ENCODE results near the gene TXLNB.
A peak's percentile ranks its signal among the peaks of the same experiment; 100 is the strongest.

Gene TXLNB

DNA sequence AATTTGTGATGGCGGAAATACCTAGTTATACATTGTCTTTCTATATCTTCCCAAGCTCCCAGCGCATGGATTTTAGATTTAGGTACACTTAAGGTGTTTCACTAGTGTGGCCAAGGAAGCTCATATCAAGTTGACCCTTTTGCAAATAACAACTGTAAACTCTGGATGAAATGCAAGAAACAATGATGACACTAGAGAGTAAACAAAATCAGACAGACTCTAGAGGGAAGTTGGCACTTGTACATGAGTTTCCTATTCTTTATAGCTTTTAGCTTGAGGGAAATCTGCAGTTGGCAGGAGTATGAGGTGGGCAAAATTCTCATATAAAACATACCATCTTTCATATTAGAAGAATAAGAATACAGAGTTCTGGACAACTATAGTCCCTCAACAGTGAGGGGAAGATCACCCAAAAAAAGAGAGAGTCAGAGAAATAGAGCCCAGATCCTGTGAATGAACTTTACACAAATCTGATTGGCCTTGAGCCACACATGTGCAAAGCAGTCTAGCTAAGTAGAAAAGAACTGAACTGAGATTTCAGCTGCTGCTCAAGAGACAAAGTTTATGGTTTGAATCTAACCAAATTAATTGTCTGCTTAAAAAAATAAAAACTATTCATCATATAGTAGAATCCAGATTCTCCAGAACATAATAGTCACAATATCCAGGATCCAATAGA is 26.1 kb downstream of the TXLNB start:
- no peak overlapping the region for H3K4me3 ChIP-seq (replicated peaks in 1 of 2; ENCODE audit: low read depth in 2 of 2, low read length in 2 of 2)
- TF ChIP-seq, protein P1, sequence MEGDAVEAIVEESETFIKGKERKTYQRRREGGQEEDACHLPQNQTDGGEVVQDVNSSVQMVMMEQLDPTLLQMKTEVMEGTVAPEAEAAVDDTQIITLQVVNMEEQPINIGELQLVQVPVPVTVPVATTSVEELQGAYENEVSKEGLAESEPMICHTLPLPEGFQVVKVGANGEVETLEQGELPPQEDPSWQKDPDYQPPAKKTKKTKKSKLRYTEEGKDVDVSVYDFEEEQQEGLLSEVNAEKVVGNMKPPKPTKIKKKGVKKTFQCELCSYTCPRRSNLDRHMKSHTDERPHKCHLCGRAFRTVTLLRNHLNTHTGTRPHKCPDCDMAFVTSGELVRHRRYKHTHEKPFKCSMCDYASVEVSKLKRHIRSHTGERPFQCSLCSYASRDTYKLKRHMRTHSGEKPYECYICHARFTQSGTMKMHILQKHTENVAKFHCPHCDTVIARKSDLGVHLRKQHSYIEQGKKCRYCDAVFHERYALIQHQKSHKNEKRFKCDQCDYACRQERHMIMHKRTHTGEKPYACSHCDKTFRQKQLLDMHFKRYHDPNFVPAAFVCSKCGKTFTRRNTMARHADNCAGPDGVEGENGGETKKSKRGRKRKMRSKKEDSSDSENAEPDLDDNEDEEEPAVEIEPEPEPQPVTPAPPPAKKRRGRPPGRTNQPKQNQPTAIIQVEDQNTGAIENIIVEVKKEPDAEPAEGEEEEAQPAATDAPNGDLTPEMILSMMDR (IDR thresholded peaks at IDR 0.05; ENCODE audit: low read depth, low read length), result no peak
- DNase-seq (ENCODE audit: low read depth in 2 of 2), result no peak

DNA sequence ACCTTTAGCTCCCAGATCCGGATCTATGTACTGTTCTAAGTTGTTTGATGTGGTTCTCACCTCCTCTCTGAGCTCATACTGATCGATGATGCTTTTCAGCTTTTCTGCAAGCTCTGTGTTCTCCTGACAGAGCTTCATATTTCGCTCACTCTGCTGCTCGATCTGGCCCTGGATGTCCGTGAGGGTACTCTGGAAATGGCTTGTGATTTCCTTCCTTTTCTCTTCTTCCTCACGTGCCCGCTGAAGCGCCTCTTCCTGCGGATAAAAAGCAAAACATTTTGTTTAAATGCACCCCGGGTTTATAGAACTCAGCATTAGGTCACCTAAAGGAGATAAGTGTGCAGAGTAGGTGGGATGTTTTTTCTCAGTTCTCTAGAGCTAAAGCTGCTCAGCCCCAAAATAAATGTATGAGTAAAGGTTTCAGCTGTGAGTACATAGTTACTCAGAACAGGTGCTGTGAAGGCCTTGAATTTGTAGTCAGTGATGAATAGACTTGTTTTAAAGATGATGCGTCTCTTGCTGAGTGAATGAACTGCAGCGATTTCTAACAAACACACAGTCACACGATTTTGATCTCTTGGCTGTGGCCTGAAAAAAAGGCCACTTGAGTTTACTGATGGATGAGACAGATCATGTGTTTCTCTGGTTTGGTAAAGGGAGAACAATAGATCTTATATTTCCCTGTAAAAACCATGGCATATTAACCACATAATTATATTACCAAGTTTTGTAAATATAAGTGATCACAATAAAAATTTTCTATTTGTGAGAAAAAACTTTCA is 29.1 kb downstream of the TXLNB start:
- TF ChIP-seq, protein P1 (IDR thresholded peaks at IDR 0.05; ENCODE audit: low read depth, low read length), result no peak
- no peak overlapping the region for H3K4me3 ChIP-seq (replicated peaks in 1 of 2; ENCODE audit: low read depth in 2 of 2, low read length in 2 of 2)
- DNase-seq (ENCODE audit: low read depth in 2 of 2), result no peak

DNA sequence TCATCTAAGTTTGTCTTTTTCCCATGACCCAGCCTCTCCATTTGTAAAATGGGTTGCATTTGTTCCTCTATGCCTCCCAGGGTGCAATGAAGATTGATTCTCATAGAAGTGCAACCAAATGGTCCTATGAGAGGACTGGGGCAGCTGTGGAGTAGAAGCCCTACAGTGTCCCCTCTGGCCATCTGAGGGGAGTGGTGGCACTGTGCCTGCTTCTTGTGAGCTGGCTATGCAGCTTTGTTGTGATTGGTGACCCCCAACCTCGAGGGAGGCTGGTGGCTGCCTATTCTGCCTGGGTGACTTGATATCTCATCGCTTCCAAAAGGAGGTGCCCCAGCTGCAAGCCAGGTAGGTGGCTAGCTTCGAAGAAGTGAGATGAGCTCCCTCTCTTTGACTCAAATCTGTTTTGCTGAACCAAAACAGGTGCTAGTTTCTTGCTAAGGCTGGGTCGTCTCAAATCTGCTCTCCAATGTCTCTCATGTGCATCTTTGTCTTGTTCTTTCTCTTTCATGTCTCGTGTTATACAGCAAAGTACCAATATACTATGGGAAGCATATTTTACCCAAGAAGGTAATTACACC is 33.9 kb downstream of the TXLNB start:
- TF ChIP-seq, protein P1 (IDR thresholded peaks at IDR 0.05; ENCODE audit: low read depth, low read length), result no peak
- no peak overlapping the region for H3K4me3 ChIP-seq (replicated peaks in 1 of 2; ENCODE audit: low read depth in 2 of 2, low read length in 2 of 2)
- no peak for DNase-seq (ENCODE audit: low read depth in 2 of 2)

DNA sequence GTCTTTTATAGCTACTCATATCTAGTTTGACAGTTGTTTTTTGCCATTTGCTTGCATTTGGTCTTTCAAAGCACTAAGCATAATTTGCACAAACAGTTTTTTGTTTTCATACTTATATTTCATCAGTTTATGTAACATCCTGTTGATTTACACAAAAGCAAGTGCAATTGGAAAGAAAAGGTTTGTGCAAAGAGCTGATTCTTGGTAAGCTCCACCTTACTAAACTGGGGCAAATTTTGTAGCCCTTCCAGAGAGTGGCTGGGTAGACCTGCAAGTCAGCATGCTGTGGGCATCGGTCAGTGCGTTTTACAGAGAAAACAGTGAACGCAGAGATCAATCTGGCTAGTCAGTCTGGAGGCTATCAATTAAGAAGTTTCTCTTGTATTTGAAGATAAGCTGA is 34.5 kb downstream of the TXLNB start:
- DNase-seq (ENCODE audit: low read depth in 2 of 2), result no peak
- TF ChIP-seq, protein P1 (IDR thresholded peaks at IDR 0.05; ENCODE audit: low read depth, low read length), result no peak
- no peak overlapping the region for H3K4me3 ChIP-seq (replicated peaks in 1 of 2; ENCODE audit: low read depth in 2 of 2, low read length in 2 of 2)

DNA sequence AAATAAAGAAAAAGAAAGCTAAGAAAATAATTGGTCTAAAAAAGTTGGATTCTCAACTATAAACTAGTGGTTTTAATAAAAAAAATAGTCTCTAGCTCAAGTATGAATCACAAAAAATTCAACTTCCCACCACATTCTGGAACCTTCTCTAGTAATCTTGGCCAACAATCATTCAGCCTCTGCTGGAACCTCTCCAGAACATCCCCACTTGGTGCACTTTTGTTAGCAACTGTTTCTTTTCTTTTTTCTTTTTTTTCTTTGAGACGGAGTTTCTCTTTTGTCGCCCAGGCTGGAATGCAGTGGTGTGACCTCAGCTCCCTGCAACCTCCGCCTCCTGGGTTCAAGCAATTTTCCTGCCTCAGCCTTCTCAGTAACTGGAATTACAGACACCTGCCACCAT is 35.7 kb downstream of the TXLNB start:
- peak; percentile 72 to 79 for DNase-seq (ENCODE audit: low read depth in 2 of 2)
- TF ChIP-seq, protein P1 (IDR thresholded peaks at IDR 0.05; ENCODE audit: low read depth, low read length), result no peak
- no peak overlapping the region for H3K4me3 ChIP-seq (replicated peaks in 1 of 2; ENCODE audit: low read depth in 2 of 2, low read length in 2 of 2)

DNA sequence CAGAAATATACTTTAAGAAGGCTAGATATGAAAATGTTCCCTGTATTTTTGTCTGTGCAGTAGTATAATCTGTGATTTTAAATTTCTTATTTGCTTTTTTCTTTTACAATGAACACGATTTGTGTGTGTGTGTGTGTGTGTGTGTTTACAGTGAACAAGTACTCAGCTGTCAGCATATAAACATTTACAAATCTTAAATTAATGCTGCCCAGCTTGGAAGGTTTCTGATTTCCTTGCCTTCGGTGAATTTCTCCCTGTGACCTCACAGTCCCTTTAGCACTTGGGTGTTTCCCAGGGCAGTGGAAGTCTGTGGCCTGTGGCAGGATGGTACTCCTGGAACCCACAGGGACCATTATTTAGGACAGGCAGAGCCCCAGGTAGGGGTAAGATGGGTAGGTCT is 37.6 kb downstream of the TXLNB start:
- no peak overlapping the region for H3K4me3 ChIP-seq (replicated peaks in 1 of 2; ENCODE audit: low read depth in 2 of 2, low read length in 2 of 2)
- no peak for DNase-seq (ENCODE audit: low read depth in 2 of 2)
- TF ChIP-seq, protein P1 (IDR thresholded peaks at IDR 0.05; ENCODE audit: low read depth, low read length), result no peak

Measured in cardiac fibroblast (primary cell).